ENCODE data around the gene OPA1. TPM values are rescaled to one million over a fixed set of nuclear protein-coding genes. Genes with fewer than 3 reads are reported as not detected.

The OPA1 gene, protein sequence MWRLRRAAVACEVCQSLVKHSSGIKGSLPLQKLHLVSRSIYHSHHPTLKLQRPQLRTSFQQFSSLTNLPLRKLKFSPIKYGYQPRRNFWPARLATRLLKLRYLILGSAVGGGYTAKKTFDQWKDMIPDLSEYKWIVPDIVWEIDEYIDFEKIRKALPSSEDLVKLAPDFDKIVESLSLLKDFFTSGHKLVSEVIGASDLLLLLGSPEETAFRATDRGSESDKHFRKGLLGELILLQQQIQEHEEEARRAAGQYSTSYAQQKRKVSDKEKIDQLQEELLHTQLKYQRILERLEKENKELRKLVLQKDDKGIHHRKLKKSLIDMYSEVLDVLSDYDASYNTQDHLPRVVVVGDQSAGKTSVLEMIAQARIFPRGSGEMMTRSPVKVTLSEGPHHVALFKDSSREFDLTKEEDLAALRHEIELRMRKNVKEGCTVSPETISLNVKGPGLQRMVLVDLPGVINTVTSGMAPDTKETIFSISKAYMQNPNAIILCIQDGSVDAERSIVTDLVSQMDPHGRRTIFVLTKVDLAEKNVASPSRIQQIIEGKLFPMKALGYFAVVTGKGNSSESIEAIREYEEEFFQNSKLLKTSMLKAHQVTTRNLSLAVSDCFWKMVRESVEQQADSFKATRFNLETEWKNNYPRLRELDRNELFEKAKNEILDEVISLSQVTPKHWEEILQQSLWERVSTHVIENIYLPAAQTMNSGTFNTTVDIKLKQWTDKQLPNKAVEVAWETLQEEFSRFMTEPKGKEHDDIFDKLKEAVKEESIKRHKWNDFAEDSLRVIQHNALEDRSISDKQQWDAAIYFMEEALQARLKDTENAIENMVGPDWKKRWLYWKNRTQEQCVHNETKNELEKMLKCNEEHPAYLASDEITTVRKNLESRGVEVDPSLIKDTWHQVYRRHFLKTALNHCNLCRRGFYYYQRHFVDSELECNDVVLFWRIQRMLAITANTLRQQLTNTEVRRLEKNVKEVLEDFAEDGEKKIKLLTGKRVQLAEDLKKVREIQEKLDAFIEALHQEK
- 10 to 100 TPM in 11 of 12 donors, not detected in 1; 39.8 to 60.7 (median 52.1) TPM for polyA plus RNA-seq (ENCODE audit: insufficient read length in 12 of 12)
- long read RNA-seq, donor 1, full-length matches to known transcripts = 4 of 11 reads
- long read RNA-seq, donor 1, partial matches to known transcripts = 7 of 11 reads
- long read RNA-seq, donor 1, other reads (novel, unspliced or antisense) = 0 of 11 reads
- long read RNA-seq, donor 2, full-length matches to known transcripts = 6 of 6 reads
- long read RNA-seq, donor 2, partial matches to known transcripts = 0 of 6 reads
- long read RNA-seq, donor 2, other reads (novel, unspliced or antisense) = 0 of 6 reads
- long read RNA-seq, donor 3, full-length matches to known transcripts = 1 of 1 reads
- long read RNA-seq, donor 3, partial matches to known transcripts = 0 of 1 reads
- long read RNA-seq, donor 3, other reads (novel, unspliced or antisense) = 0 of 1 reads
- long read RNA-seq, donor 4, full-length matches to known transcripts = 1 of 1 reads
- long read RNA-seq, donor 4, partial matches to known transcripts = 0 of 1 reads
- long read RNA-seq, donor 4, other reads (novel, unspliced or antisense) = 0 of 1 reads
- long read RNA-seq, donor 5, full-length matches to known transcripts = 6 of 12 reads
- long read RNA-seq, donor 5, partial matches to known transcripts = 6 of 12 reads
- long read RNA-seq, donor 5, other reads (novel, unspliced or antisense) = 0 of 12 reads
- long read RNA-seq, donor 6, full-length matches to known transcripts = 2 of 20 reads
- long read RNA-seq, donor 6, partial matches to known transcripts = 18 of 20 reads
- long read RNA-seq, donor 6, other reads (novel, unspliced or antisense) = 0 of 20 reads
- long read RNA-seq, donor 7, partial matches to known transcripts = 10 of 10 reads
- long read RNA-seq, donor 7, other reads (novel, unspliced or antisense) = 0 of 10 reads
- long read RNA-seq, donor 8, full-length matches to known transcripts = 7 of 7 reads
- long read RNA-seq, donor 8, partial matches to known transcripts = 0 of 7 reads
- long read RNA-seq, donor 8, other reads (novel, unspliced or antisense) = 0 of 7 reads
- long read RNA-seq, donor 9, partial matches to known transcripts = 0 of 1 reads
- long read RNA-seq, donor 9, other reads (novel, unspliced or antisense) = 0 of 1 reads
- long read RNA-seq, donor 10, full-length matches to known transcripts = 3 of 8 reads
- long read RNA-seq, donor 10, partial matches to known transcripts = 5 of 8 reads
- long read RNA-seq, donor 10, other reads (novel, unspliced or antisense) = 0 of 8 reads
- long read RNA-seq, donor 11, full-length matches to known transcripts = 2 of 28 reads
- long read RNA-seq, donor 11, partial matches to known transcripts = 26 of 28 reads
- long read RNA-seq, donor 11, other reads (novel, unspliced or antisense) = 0 of 28 reads

- DNase-seq = peak; percentile 99
These were observed at the start of gene OPA1 for GRCh38 chr3:193592841-193593667. Gene OPA1, plus strand, starts transcription at chr3:193593208. Its CDS starts 170 bp downstream, at chr3:193593378.

DNA sequence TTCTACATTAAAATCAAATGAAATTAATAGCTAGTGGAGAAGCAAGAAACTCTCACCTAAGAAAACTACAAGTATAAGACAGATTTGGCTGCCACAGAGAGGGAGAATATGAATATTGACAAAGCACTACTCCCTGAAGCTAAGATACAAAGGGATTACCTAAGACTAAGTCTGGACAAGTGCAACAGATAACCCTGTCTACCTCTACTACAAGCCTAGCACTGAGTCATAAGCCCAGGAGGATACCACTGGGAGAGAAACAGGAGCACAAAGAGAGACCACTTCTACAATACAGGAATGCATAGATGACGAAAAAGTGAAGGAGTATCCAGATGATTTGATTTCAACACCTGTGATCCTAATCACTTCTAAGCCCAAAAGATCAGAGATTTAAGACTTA, 48.7 kb upstream of the OPA1 start:
- DNase-seq = no peak

DNA sequence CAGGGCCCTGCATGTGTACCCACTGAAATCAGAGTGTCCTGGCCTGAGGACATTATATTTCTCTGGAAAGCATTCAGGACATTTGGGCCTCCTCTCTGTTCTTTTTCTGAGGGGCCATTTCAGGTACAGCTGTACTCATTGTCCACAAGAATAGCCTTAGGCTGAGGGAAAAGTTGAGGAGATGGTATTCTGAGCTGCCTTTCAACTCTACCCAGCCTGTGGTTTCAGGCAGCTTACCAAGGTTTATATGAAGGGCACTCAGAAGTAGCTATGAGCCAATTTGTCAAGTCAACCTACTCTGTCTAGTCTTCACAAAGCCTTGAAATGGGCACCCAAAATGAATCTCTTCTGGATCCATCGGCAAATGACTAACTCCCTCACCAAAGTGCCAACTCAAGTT, 47.7 kb upstream of the OPA1 start:
- DNase-seq = no peak

- DNase-seq = no peak
These were observed 46.9 kb upstream of the OPA1 start for GRCh38 chr3:193546129-193546528.

GRCh38 chr3:193548406-193548805, 44.6 kb upstream of the OPA1 start:
- DNase-seq = no peak

GRCh38 chr3:193552923-193553322, 40.1 kb upstream of the OPA1 start:
- no peak for DNase-seq

GRCh38 chr3:193553586-193553985, 39.4 kb upstream of the OPA1 start:
- DNase-seq = no peak

DNA sequence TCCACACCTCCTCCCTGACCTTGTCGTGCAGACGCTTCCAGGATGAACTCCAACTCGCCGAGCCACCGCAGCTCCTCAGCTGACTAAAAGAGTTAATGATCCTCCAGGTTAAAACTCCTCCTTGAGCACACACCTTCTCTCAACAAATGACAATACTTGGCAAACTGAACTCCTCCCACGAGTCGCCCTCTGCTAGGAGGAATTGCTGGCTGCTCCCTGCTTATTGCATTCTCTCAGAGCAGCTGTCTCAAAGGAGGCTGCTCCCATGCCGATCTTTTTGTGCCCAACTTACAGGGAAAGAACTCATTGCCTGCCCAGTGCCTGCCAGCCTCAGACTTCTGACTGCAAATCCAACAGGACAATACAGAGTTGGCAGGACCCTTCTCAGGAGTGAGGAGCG, 38.2 kb upstream of the OPA1 start, which contains the start of gene ATP13A4:
Gene ATP13A4, minus strand, starts transcription at position 85 of the 400 bp plus-strand sequence. CDS start 96 bp downstream, outside the sequence.
- no peak for DNase-seq

DNA sequence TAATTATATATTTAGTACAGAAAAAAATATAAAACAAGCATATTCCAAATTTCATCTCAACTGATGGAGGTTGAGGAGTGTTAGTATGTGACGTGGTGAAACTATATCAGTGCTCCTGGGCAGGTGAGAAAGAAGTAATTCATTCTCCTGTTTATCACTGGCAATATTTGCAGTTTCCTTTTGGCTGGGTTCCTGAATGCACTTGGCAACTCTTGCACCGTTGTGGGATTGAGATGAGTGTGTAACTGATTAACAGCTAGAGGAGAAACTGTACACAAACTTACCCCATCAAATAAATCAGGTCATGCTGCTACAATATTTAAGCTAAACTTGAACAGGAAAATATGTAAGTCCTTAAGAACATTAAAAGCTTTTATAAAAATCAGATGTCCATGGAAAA, 36.2 kb upstream of the OPA1 start:
- no peak for DNase-seq

- no peak for DNase-seq
These were observed 33.9 kb upstream of the OPA1 start for GRCh38 chr3:193559100-193559499.

DNA sequence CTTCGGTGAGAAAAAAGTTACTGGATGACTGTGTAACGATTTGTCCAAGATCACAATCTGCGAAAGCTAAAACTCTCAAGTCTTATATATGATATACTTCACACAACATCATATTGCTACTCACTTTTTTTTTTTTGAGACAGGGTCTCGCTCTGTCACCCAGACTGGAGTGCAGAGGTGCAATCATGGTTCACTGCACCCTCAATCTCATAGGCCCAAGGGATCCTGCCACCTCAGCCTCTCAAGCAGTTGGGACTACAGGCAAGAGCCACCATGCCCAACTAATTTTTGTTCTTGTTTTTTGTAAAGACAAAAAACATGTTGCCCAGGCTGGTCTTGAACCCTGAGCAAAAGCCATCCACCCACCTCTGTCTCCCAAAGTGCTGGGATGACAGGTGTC, 32.9 kb upstream of the OPA1 start:
- no peak for DNase-seq

GRCh38 chr3:193560870-193561269, 32.1 kb upstream of the OPA1 start:
- DNase-seq = no peak

- DNase-seq = no peak
These were observed 29.6 kb upstream of the OPA1 start for GRCh38 chr3:193563426-193563825.

- no peak for DNase-seq
These were observed 29.0 kb upstream of the OPA1 start for GRCh38 chr3:193564012-193564411.

DNA sequence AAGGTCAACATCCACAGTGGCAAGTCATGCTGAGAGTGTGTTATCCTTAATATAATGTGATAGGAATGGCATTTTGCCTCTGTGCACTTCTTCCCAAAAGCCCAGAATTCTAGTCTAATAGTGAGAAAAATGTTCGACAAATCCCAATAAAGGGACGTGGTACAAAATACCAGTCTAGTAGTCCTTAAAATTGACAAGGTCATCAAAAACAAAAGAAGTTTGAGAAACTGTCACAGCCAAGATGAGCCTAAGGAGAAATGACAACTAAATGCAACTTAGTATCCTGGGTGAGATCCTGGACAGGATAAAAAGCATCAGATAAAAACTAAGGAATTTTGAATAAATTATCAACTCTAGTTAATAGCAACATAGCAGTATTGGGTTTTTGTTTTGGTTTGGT, 23.9 kb upstream of the OPA1 start:
- DNase-seq = no peak

- peak; percentile 73 for DNase-seq
These were observed 20.5 kb upstream of the OPA1 start for GRCh38 chr3:193572426-193572908.

DNA sequence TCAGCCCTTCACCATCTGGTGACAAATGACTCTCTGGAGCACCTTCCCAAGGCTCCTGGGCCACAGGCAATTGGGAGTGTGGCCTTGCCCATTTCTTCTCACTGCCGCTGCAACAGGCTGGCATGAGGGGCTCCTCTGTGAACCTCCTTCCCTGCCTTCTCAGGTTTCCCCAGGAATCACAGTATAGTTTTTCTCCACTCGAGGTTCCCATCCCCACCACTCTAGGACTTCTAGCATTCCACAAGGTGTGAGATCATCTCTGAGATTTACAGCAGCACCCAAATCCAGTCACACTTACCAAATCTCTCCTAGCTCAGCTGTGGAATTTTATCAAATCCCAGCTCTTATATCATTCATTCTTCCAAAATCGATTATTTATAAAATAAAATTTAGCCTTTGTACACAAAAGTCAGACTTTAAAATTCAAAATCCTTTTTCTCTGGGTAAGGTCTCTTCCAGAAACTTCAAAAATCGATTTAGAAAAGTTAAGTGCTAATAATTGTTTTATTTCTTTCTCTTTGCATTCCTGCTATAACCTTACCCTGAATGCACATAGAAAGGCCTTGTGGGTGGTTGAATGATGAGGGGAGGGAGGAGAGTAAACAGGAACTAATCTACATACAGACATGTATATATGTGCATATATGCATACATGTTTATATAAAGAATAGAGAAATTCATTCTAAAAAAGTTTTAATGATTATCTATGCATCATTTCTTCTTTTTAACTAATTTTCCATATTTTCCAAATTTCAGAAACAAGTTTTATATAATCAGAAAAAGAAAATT, 19.4 kb upstream of the OPA1 start:
- no peak for DNase-seq
